Mesenchymal stem cell (in vitro differentiated cells and primary cell): ENCODE measurements around the gene WARS2.

ENCODE experiments used
- DNase-seq: peaks from one replicate; pipeline ENCODE4 v3.0.0-alpha.2; 2013
- H2AFZ ChIP-seq: one replicate; pipeline ENCODE4 v1.6.1; 2013; ENCODE audit warnings: low read depth, mild to moderate bottlenecking, control low read depth, inconsistent platforms, low read length, moderate library complexity
- H2AK5ac ChIP-seq: 2 replicates; pipeline ENCODE4 v1.6.1; 2013; ENCODE audit warnings: low read length, moderate library complexity, mild to moderate bottlenecking, inconsistent platforms; ENCODE audit not compliant: severe bottlenecking
- H2BK120ac ChIP-seq: one replicate; pipeline ENCODE4 v1.6.1; 2013; ENCODE audit warnings: low read depth, mild to moderate bottlenecking, inconsistent platforms, low read length, moderate library complexity
- H2BK12ac ChIP-seq, 2 experiments: one replicate each; pipeline ENCODE4 v1.6.1; 2013; ENCODE audit warnings: inconsistent platforms in 2 of 2, low read length in 2 of 2, mild to moderate bottlenecking in 2 of 2, moderate library complexity in 2 of 2, control low read depth in 1 of 2
- H2BK15ac ChIP-seq: one replicate; pipeline ENCODE4 v1.6.1; 2013; ENCODE audit warnings: mild to moderate bottlenecking, low read depth, inconsistent platforms; ENCODE audit not compliant: poor library complexity, severe bottlenecking
- H2BK5ac ChIP-seq: 2 replicates; pipeline ENCODE4 v1.6.1; 2013; ENCODE audit warnings: low read depth, mild to moderate bottlenecking, low read length, control low read depth, inconsistent platforms; ENCODE audit not compliant: poor library complexity, severe bottlenecking
- H3K14ac ChIP-seq, 2 experiments: one replicate each; pipeline ENCODE4 v1.6.1; 2013; ENCODE audit warnings: inconsistent platforms in 2 of 2, low read length in 2 of 2, control low read depth in 1 of 2, mild to moderate bottlenecking in 1 of 2, moderate library complexity in 1 of 2
- H3K18ac ChIP-seq, 2 experiments: one replicate each; pipeline ENCODE4 v1.6.1; 2013; ENCODE audit warnings: inconsistent platforms in 2 of 2, low read length in 2 of 2, control low read depth in 1 of 2, low read depth in 1 of 2, mild to moderate bottlenecking in 1 of 2
- H3K23ac ChIP-seq, 2 experiments: one replicate each; pipeline ENCODE4 v1.6.1; 2013; ENCODE audit warnings: inconsistent platforms in 2 of 2, low read length in 2 of 2, mild to moderate bottlenecking in 2 of 2, moderate library complexity in 2 of 2, control low read depth in 1 of 2
- H3K27ac ChIP-seq: 2 replicates; pipeline ENCODE4 v1.5.1; 2013; ENCODE audit warnings: mild to moderate bottlenecking, moderate library complexity, low read length, control low read depth, inconsistent platforms; ENCODE audit not compliant: poor library complexity, severe bottlenecking
- H3K27me3 ChIP-seq, 2 experiments: 2 replicates each; pipeline versions ENCODE4 v1.6.1 to v1.7.0; 2013; ENCODE audit warnings: low read length in 2 of 2, mild to moderate bottlenecking in 2 of 2, moderate library complexity in 2 of 2, control low read depth in 1 of 2, inconsistent platforms in 1 of 2; ENCODE audit not compliant: control insufficient read depth in 1 of 2, insufficient read depth in 1 of 2
- H3K36me3 ChIP-seq, 2 experiments: 2 replicates each; pipeline versions ENCODE4 v1.6.1 to v1.7.0; 2013; ENCODE audit warnings: low read length in 2 of 2, control low read depth in 1 of 2, inconsistent platforms in 1 of 2, low read depth in 1 of 2, mild to moderate bottlenecking in 1 of 2; ENCODE audit not compliant: insufficient read depth in 2 of 2, control insufficient read depth in 1 of 2
- H3K4ac ChIP-seq, 2 experiments: one replicate each; pipeline ENCODE4 v1.6.1; 2013; ENCODE audit warnings: inconsistent platforms in 2 of 2, low read length in 2 of 2, mild to moderate bottlenecking in 2 of 2, moderate library complexity in 2 of 2, control low read depth in 1 of 2, low read depth in 1 of 2
- H3K4me1 ChIP-seq: 2 replicates; pipeline ENCODE4 v1.6.1; 2013; ENCODE audit warnings: low read depth, low read length, control low read depth; ENCODE audit not compliant: control insufficient read depth, insufficient read depth
- H3K4me2 ChIP-seq: 2 replicates; pipeline ENCODE4 v1.6.1; 2013; ENCODE audit warnings: low read length, mild to moderate bottlenecking, inconsistent platforms; ENCODE audit not compliant: poor library complexity, severe bottlenecking
- H3K4me3 ChIP-seq, 2 experiments: 2 replicates each; pipeline versions ENCODE4 v1.5.1 to v1.7.0; 2013; ENCODE audit warnings: low read length in 2 of 2, mild to moderate bottlenecking in 2 of 2, control low read depth in 1 of 2, low read depth in 1 of 2; ENCODE audit not compliant: insufficient read depth in 1 of 2
- H3K79me1 ChIP-seq: replicated peaks from 2 replicates; pipeline ENCODE4 v1.6.1; 2013; ENCODE audit warnings: mild to moderate bottlenecking, control low read depth, low read length, inconsistent platforms; ENCODE audit not compliant: poor library complexity, severe bottlenecking
- H3K9ac ChIP-seq: 2 replicates; pipeline ENCODE4 v1.7.0; 2013; ENCODE audit warnings: mild to moderate bottlenecking, low read length, moderate library complexity
- H3K9me3 ChIP-seq: 2 replicates; pipeline ENCODE4 v1.7.0; 2013; ENCODE audit warnings: mild to moderate bottlenecking, low read length; ENCODE audit not compliant: control insufficient read depth
- H4K8ac ChIP-seq: one replicate; pipeline ENCODE4 v1.6.1; 2013; ENCODE audit warnings: inconsistent platforms, mild to moderate bottlenecking, low read length, moderate library complexity
- H4K91ac ChIP-seq: one replicate; pipeline ENCODE4 v1.6.1; 2013; ENCODE audit warnings: mild to moderate bottlenecking, low read length, inconsistent platforms
- WGBS: methylation state at CpG from one replicate; pipeline ENCODE4 v1.1.7; 2013; ENCODE audit warnings: mixed read lengths; 5-methylcytosine and 5-hydroxymethylcytosine counted together

WARS2 gene

DNA sequence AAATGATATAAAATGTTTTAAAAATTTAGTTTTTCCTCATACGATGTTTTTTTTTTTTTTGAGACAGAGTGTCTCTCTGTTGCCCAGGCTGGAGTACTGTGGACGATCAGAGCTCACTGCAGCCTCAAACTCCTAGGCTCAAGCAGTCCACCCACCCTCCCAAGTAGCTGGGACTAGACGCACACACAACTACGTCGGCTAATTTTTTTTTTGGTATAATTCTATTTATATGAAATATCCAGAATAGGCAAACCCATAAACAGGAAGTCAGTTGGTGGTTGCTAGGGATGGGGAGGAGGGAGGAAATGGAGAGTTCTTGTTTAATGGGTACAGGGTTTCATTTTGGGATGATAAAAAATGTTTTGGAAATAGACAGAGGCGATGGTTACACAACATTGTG is 56.5 kb downstream of the WARS2 start:
- H2BK5ac ChIP-seq: no peak overlapping the region
- H2AK5ac ChIP-seq: no peak overlapping the region
- no peak overlapping the region for H4K91ac ChIP-seq
- no peak overlapping the region for H2AFZ ChIP-seq
- H3K14ac ChIP-seq: no peak overlapping the region
- no peak overlapping the region for H3K4ac ChIP-seq
- no peak overlapping the region for H3K18ac ChIP-seq
- H2BK120ac ChIP-seq: no peak overlapping the region
- no peak overlapping the region for H4K8ac ChIP-seq
- H3K23ac ChIP-seq: no peak overlapping the region
- H3K9ac ChIP-seq: no peak overlapping the region
- no peak overlapping the region for H3K4me2 ChIP-seq
- no peak overlapping the region for H2BK15ac ChIP-seq
- H3K27me3 ChIP-seq: no peaks in the 10 kb centered on the region
- 80% methylated on average over 2 of the region's 6 CpGs for WGBS
- no peak overlapping the region for H3K4me3 ChIP-seq
- H3K27ac ChIP-seq: no peak overlapping the region
- no peaks in the 10 kb centered on the region for H3K36me3 ChIP-seq
- no peaks in the 10 kb centered on the region for H3K9me3 ChIP-seq
- peaks cover 25% of the 10 kb centered on the region for H3K79me1 ChIP-seq
- H3K4me1 ChIP-seq: peaks cover 1% of the 10 kb centered on the region
- H2BK12ac ChIP-seq: no peak overlapping the region
- DNase-seq: no peak

- peaks cover 25% of the 10 kb centered on the region for H3K79me1 ChIP-seq
- no peak overlapping the region for H2AK5ac ChIP-seq
Measured at GRCh38 chr1:119083479-119083878, 57.0 kb downstream of the WARS2 start.

DNA sequence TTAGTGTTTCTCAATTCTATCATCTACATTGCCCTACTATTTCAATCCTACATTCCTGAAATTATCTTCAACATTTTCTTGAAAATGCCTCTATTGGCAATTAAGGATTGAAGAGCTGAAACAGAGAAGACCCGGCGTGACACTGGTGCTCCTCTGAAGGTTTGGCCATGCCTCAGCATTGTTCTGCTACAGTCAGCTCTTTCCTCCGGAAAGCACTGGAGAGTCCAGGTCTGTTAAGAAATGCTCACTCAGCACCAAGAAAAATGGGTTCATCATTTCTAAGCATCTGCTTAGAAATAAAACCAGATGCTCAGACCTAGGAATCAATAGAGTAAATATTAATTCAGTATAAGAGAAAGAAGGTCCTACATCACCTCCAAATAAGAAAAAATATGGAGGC is 58.8 kb downstream of the WARS2 start:
- H2BK12ac ChIP-seq: no peak overlapping the region
- H3K4me3 ChIP-seq: no peak overlapping the region
- H3K14ac ChIP-seq: no peak overlapping the region
- no peak overlapping the region for H3K18ac ChIP-seq
- H2AFZ ChIP-seq: no peak overlapping the region
- no peak overlapping the region for H2BK120ac ChIP-seq
- H3K9me3 ChIP-seq: no peaks in the 10 kb centered on the region
- no peak overlapping the region for H2BK15ac ChIP-seq
- H3K4me2 ChIP-seq: no peak overlapping the region
- no peak overlapping the region for H4K91ac ChIP-seq
- H3K9ac ChIP-seq: peak overlapping the region; percentile 59
- H3K4me1 ChIP-seq: peaks cover 1% of the 10 kb centered on the region
- H2AK5ac ChIP-seq: peak overlapping the region; percentile 61
- H3K36me3 ChIP-seq: no peaks in the 10 kb centered on the region
- H3K79me1 ChIP-seq: peaks cover 22% of the 10 kb centered on the region
- H4K8ac ChIP-seq: no peak overlapping the region
- H3K27ac ChIP-seq: peak overlapping the region; percentile 33
- peak overlapping the region; percentile 84 for H2BK5ac ChIP-seq
- H3K23ac ChIP-seq: no peak overlapping the region
- DNase-seq: no peak
- H3K27me3 ChIP-seq: no peaks in the 10 kb centered on the region
- WGBS: 97% methylated on average over 3 of the region's 3 CpGs
- no peak overlapping the region for H3K4ac ChIP-seq

More at GRCh38 chr1:119083479-119083878, 57.0 kb downstream of the WARS2 start:
- no peaks in the 10 kb centered on the region for H3K27me3 ChIP-seq
- no peak overlapping the region for H2BK120ac ChIP-seq
- no peak overlapping the region for H2BK15ac ChIP-seq
- H2BK5ac ChIP-seq: no peak overlapping the region
- H3K27ac ChIP-seq: no peak overlapping the region
- H3K4me1 ChIP-seq: peaks cover 1% of the 10 kb centered on the region
- H3K4ac ChIP-seq: no peak overlapping the region
- WGBS: no CpG with 5 or more reads among the region's 1 CpG
- no peaks in the 10 kb centered on the region for H3K36me3 ChIP-seq
- H2BK12ac ChIP-seq: no peak overlapping the region
- H3K23ac ChIP-seq: no peak overlapping the region
- no peak overlapping the region for H3K4me2 ChIP-seq
- DNase-seq: no peak
- no peak overlapping the region for H3K14ac ChIP-seq
- no peak overlapping the region for H3K18ac ChIP-seq
- H4K91ac ChIP-seq: no peak overlapping the region
- H2AFZ ChIP-seq: no peak overlapping the region
- no peak overlapping the region for H4K8ac ChIP-seq
- no peaks in the 10 kb centered on the region for H3K9me3 ChIP-seq
- H3K9ac ChIP-seq: no peak overlapping the region
- H3K4me3 ChIP-seq: no peak overlapping the region

DNA sequence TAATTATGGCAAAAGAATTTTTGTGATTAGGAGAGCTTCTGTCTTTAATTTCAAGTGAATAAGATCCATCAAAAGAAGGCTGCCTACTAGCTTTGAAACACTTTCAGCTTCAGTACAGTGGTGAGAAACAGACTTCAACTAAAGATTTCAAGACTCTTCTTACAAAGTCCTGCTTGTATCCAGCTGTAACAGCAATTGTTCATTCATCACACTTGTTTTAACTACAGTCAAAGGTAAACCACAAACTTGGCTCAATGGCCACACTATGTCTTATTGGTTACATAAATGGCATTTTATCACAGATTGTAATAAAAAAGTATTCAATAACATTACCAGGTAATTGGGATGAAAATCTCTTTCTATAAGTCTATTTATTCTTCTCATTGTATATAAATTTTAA is 59.2 kb downstream of the WARS2 start:
- Histone ChIP-seq H3K9me3 (no peaks in the 10 kb centered on the region), H3K79me1 (peaks cover 26% of the 10 kb centered on the region), H2BK120ac (no peak overlapping the region), H4K91ac (no peak overlapping the region), H4K8ac (no peak overlapping the region), H2BK12ac (no peak overlapping the region), H3K4me3 (no peak overlapping the region), H3K14ac (no peak overlapping the region), H3K4me2 (no peak overlapping the region), H2AFZ (no peak overlapping the region), H3K9ac (peak overlapping the region; percentile 59), H2AK5ac (no peak overlapping the region), H3K4ac (no peak overlapping the region), H3K36me3 (no peaks in the 10 kb centered on the region), H2BK5ac (no peak overlapping the region), H2BK15ac (no peak overlapping the region), H3K4me1 (peaks cover 2% of the 10 kb centered on the region), H3K18ac (no peak overlapping the region), H3K27me3 (no peaks in the 10 kb centered on the region), H3K27ac (peak overlapping the region; percentile 98), H3K23ac (no peak overlapping the region)
- no peak for DNase-seq
